ENCODE data around the gene HECW1.
"Not testable (repeated sequence)": the region's sequence is repeated elsewhere in the genome, so short reads cannot be mapped to it uniquely, and the experiment has no call there.

HECW1 gene

GRCh38 chr7:43328336-43328735 lies 215.9 kb downstream of the HECW1 start:
- no peak for TF ChIP-seq CTCF (conservative IDR thresholded peaks at IDR 0.05; ENCODE audit: control insufficient read depth, insufficient read depth, low read depth, low read length)
- DNase-seq (ENCODE audit: low read depth), result no peak
- no peak overlapping the region for H3K4me3 ChIP-seq (ENCODE audit: control insufficient read depth, low read depth, low read length)

GRCh38 chr7:43328785-43329380 lies 216.4 kb downstream of the HECW1 start:
- no peak for DNase-seq (ENCODE audit: low read depth)
- TF ChIP-seq CTCF (conservative IDR thresholded peaks at IDR 0.05; ENCODE audit: control insufficient read depth, insufficient read depth, low read depth, low read length), result no peak
- no peak overlapping the region for H3K4me3 ChIP-seq (ENCODE audit: control insufficient read depth, low read depth, low read length)

GRCh38 chr7:43332193-43332796 lies 219.8 kb downstream of the HECW1 start:
- no peak for TF ChIP-seq CTCF (conservative IDR thresholded peaks at IDR 0.05; ENCODE audit: control insufficient read depth, insufficient read depth, low read depth, low read length)
- no peak overlapping the region for H3K4me3 ChIP-seq (ENCODE audit: control insufficient read depth, low read depth, low read length)
- DNase-seq (ENCODE audit: low read depth), result no peak

- no peak overlapping the region for H3K4me3 ChIP-seq (ENCODE audit: control insufficient read depth, low read depth, low read length)
- DNase-seq (ENCODE audit: low read depth), result no peak
- no peak for TF ChIP-seq CTCF (conservative IDR thresholded peaks at IDR 0.05; ENCODE audit: control insufficient read depth, insufficient read depth, low read depth, low read length)
These were observed 224.7 kb downstream of the HECW1 start for GRCh38 chr7:43337191-43337590.

GRCh38 chr7:43337811-43338210 lies 225.4 kb downstream of the HECW1 start:
- TF ChIP-seq CTCF (conservative IDR thresholded peaks at IDR 0.05; ENCODE audit: control insufficient read depth, insufficient read depth, low read depth, low read length), result no peak

GRCh38 chr7:43341132-43341531 lies 228.7 kb downstream of the HECW1 start:
- no peak for DNase-seq (ENCODE audit: low read depth)

More at GRCh38 chr7:43337811-43338210, 225.4 kb downstream of the HECW1 start:
- H3K4me3 ChIP-seq (ENCODE audit: control insufficient read depth, low read depth, low read length), result no peak overlapping the region
- no peak for DNase-seq (ENCODE audit: low read depth)

GRCh38 chr7:43343417-43343816 lies 231.0 kb downstream of the HECW1 start:
- not testable (repeated sequence) for DNase-seq (ENCODE audit: low read depth); H3K4me3 ChIP-seq (ENCODE audit: control insufficient read depth, low read depth, low read length)

More at GRCh38 chr7:43341132-43341531, 228.7 kb downstream of the HECW1 start:
- TF ChIP-seq CTCF (conservative IDR thresholded peaks at IDR 0.05; ENCODE audit: control insufficient read depth, insufficient read depth, low read depth, low read length), result no peak
- no peak overlapping the region for H3K4me3 ChIP-seq (ENCODE audit: control insufficient read depth, low read depth, low read length)

GRCh38 chr7:43345696-43346095 lies 233.2 kb downstream of the HECW1 start:
- H3K4me3 ChIP-seq (ENCODE audit: control insufficient read depth, low read depth, low read length); DNase-seq (ENCODE audit: low read depth): not testable (repeated sequence)

All from fibroblast of mammary gland (primary cell).